HepG2 (cell line): ENCODE data around the gene ONECUT1. TPM values are rescaled to one million over a fixed set of nuclear protein-coding genes. Genes with fewer than 3 reads are reported as not detected.

Experiments
- GABPA ChIP-seq, 2 experiments: IDR thresholded peaks; 2 replicates each; pipeline ENCODE4 v1.6.1; 2011 to 2016; ENCODE audit warnings: low read depth in 2 of 2, low read length in 1 of 2, missing biosample characterization in 1 of 2, missing genetic modification characterization in 1 of 2
- GATA4 ChIP-seq: sonication (generic); IDR thresholded peaks from 2 replicates; pipeline ENCODE4 v1.6.1; 2016; ENCODE audit warnings: antibody characterized with exemption, low read depth, borderline replicate concordance
- GTF3A ChIP-seq: sonication (generic); formaldehyde crosslinking; conservative IDR thresholded peaks from 2 replicates; pipeline ENCODE4 v1.4.0; 2020; ENCODE audit warnings: mild to moderate bottlenecking, missing genetic modification reagents
- HES4 ChIP-seq: sonication (generic); formaldehyde crosslinking; IDR thresholded peaks from 2 replicates; pipeline ENCODE4 v1.9.0; 2021; ENCODE audit warnings: mild to moderate bottlenecking, missing genetic modification reagents, borderline replicate concordance
- MAFK ChIP-seq, 2 experiments: IDR thresholded peaks in 1 of 2; conservative IDR thresholded peaks in 1 of 2; 2 replicates each; pipeline ENCODE4 v1.6.1; 2011; ENCODE audit warnings: improper control_type of control experiment in 2 of 2, low read length in 2 of 2
- PBX3 ChIP-seq: sonication (generic); formaldehyde crosslinking; IDR thresholded peaks from 2 replicates; pipeline ENCODE4 v1.8.1; 2023; ENCODE audit warnings: missing genetic modification reagents, inconsistent platforms, borderline replicate concordance
- STAT6 ChIP-seq: sonication (generic); formaldehyde crosslinking; IDR thresholded peaks from 2 replicates; pipeline ENCODE4 v1.4.0; 2020; ENCODE audit warnings: missing genetic modification reagents, mild to moderate bottlenecking, borderline replicate concordance
- TEF ChIP-seq: sonication (generic); formaldehyde crosslinking; IDR thresholded peaks from 2 replicates; pipeline ENCODE4 v1.5.0; 2020; ENCODE audit warnings: missing genetic modification reagents
- ZNF280B ChIP-seq: sonication (generic); formaldehyde crosslinking; IDR thresholded peaks from 2 replicates; pipeline ENCODE4 v1.5.0; 2020; ENCODE audit warnings: missing genetic modification reagents, mild to moderate bottlenecking, borderline replicate concordance
- ZNF503 ChIP-seq: sonication (generic); formaldehyde crosslinking; IDR thresholded peaks from 2 replicates; pipeline ENCODE4 v1.4.0; 2020; ENCODE audit warnings: missing genetic modification reagents
- ZNF549 ChIP-seq: sonication (generic); formaldehyde crosslinking; IDR thresholded peaks from 2 replicates; pipeline ENCODE4 v1.5.0; 2020; ENCODE audit warnings: missing genetic modification reagents
- ZNF577 ChIP-seq: sonication (generic); formaldehyde crosslinking; IDR thresholded peaks from 2 replicates; pipeline ENCODE4 v1.4.0; 2020; ENCODE audit warnings: mild to moderate bottlenecking, low read depth, missing genetic modification reagents, borderline replicate concordance
- ZNF646 ChIP-seq: sonication (generic); formaldehyde crosslinking; IDR thresholded peaks from 2 replicates; pipeline ENCODE4 v1.9.0; 2021; ENCODE audit warnings: mild to moderate bottlenecking, missing genetic modification reagents
- polyA plus RNA-seq, 8 experiments: library from polyadenylated mRNA; depleted of rRNA in 3 of 8; stranded (reverse) in 7 of 8; unstranded in 1 of 8; fragments of >200 nt; fragmentation: Illumina TruSeq in 4 of 8; extraction: Trizol in 4 of 8; gene quantifications; 2 replicates each; pipeline versions ENCODE4 v1.2.1 to v1.2.3, GENCODE V29; 2011 to 2016; ENCODE audit warnings: low read depth in 4 of 8, missing spikeins in 1 of 8, mixed read lengths in 1 of 8; ENCODE audit not compliant: insufficient read depth in 1 of 8
- total RNA-seq, 5 experiments: library from RNA; depleted of rRNA; stranded (reverse); fragments of >200 nt; fragmentation: Illumina TruSeq; extraction: Trizol; gene quantifications; 2 replicates each; pipeline ENCODE4 v1.2.3, GENCODE V29; 2016; ENCODE audit warnings: low read depth in 1 of 5

ONECUT1 gene
- total and polyA plus RNA-seq, 2 of the 13 experiments (the other 11 are each of a cell fraction or from before 2014, with no cell fraction given) = 3.5 to 9.1 TPM

GRCh38 chr15:52790169-52790708 lies at the start of gene ONECUT1 (continued):
- TF ChIP-seq ZNF646 (CRISPR knock-in tag) = no peak
- TF ChIP-seq GATA4 = no peak
- TF ChIP-seq ZNF577 = no peak
- no peak for TF ChIP-seq GABPA (IDR thresholded peaks at IDR 0.05; ENCODE audit: low read depth, low read length)
- no peak for TF ChIP-seq GABPA (CRISPR knock-in tag; IDR thresholded peaks at IDR 0.05; ENCODE audit: low read depth)
- TF ChIP-seq ZNF549 = no peak
- TF ChIP-seq GTF3A = no peak
- TF ChIP-seq PBX3 (CRISPR knock-in tag) = no peak
- TF ChIP-seq STAT6 = no peak
- TF ChIP-seq ZNF503 (CRISPR knock-in tag) = no peak
- TF ChIP-seq TEF (CRISPR knock-in tag) = no peak
- TF ChIP-seq ZNF280B (CRISPR knock-in tag) = peak; percentile 45; the same call in 1 of the 2 replicates
- peak; percentile 62; the same call in 1 of the 2 replicates for TF ChIP-seq HES4
- TF ChIP-seq MAFK (conservative IDR thresholded peaks at IDR 0.05 in 1 of 2, IDR thresholded peaks at IDR 0.05 in 1 of 2; ENCODE audit: low read length in 2 of 2) = no peak
